HCT116 (cell line): ENCODE data around the gene FAM151A. TPM values are rescaled to one million over a fixed set of nuclear protein-coding genes. Genes with fewer than 3 reads are reported as not detected.
A peak's percentile ranks its signal among the peaks of the same experiment; 100 is the strongest.

ENCODE experiments used
- ATAC-seq: fragments of 200-7000 bp; cut with Tn5 transposase; 2 replicates; pipeline ENCODE4 v1.9.1; 2020; ENCODE audit warnings: mild to moderate bottlenecking, moderate library complexity
- BruUV-seq: library from RNA; stranded (reverse); fragments of 400-500 nt; replicated peaks from 2 replicates; lab custom pipeline; 2021; lab: Mats Ljungman, UMichigan
- CTCF ChIA-PET: fragments of 300-600 bp; sonication (Branson Sonifier 250); formaldehyde crosslinking; loops from one replicate; lab custom pipeline; 2021; ENCODE audit warnings: antibody characterized with exemption; lab: Charles Lee
- POLR2A ChIA-PET: fragments of 300-600, 350-600 bp; sonication (Branson Sonifier 250); formaldehyde crosslinking; loops from one replicate; lab custom pipeline; 2021; ENCODE audit warnings: antibody characterized with exemption; lab: Charles Lee
- RAD21 ChIA-PET, 2 experiments: fragments of 300-600 bp; sonication (Branson Sonifier 250); formaldehyde crosslinking; loops; one replicate each; lab custom pipeline; 2023; ENCODE audit warnings: low total read pairs in 2 of 2; ENCODE audit not compliant: uncharacterized antibody in 2 of 2, unreplicated experiment in 2 of 2, low non-redundant PET in 1 of 2; lab: Charles Lee
- DNase-seq: peaks from one replicate; pipeline ENCODE4 v3.0.0-alpha.2; 2010; ENCODE audit warnings: low read depth, low spot score
- H2AFZ ChIP-seq: fragments of 200-600 bp; shearing (Covaris generic), sonication (generic); 2 replicates; pipeline ENCODE4 v1.6.1; 2017; ENCODE audit warnings: low read depth, mixed run types, mixed read lengths, antibody characterized with exemption, low read length; ENCODE audit not compliant: poor library complexity, severe bottlenecking
- H3K27ac ChIP-seq: 2 replicates; pipeline ENCODE4 v1.5.1; 2012; ENCODE audit warnings: low read depth, low read length
- H3K27me3 ChIP-seq: fragments of 200-600 bp; sonication (generic); 2 replicates; pipeline ENCODE4 v1.6.1; 2016; ENCODE audit warnings: mixed run types, low read length, mixed read lengths; ENCODE audit not compliant: insufficient read depth
- H3K36me3 ChIP-seq, 2 experiments: fragments of 200-500 bp in 1 of 2; fragments of 200-600 bp in 1 of 2; sonication (Bioruptor generic) in 1 of 2; sonication (generic) in 1 of 2; 2 replicates each; pipeline versions ENCODE4 v1.5.1 to v1.6.1; 2014 to 2016; ENCODE audit warnings: low read length in 2 of 2, inconsistent platforms in 1 of 2, mixed read lengths in 1 of 2, mixed run types in 1 of 2; ENCODE audit not compliant: insufficient read depth in 2 of 2, control insufficient read depth in 1 of 2
- H3K4me1 ChIP-seq, 2 experiments: fragments of 200-600 bp in 1 of 2; sonication (generic) in 1 of 2; 2 replicates each; pipeline versions ENCODE4 v1.5.1 to v1.6.1; 2012 to 2017; ENCODE audit warnings: low read length in 2 of 2, inconsistent platforms in 1 of 2, mild to moderate bottlenecking in 1 of 2, mixed read lengths in 1 of 2, mixed run types in 1 of 2, moderate library complexity in 1 of 2; ENCODE audit not compliant: insufficient read depth in 2 of 2, control insufficient read depth in 1 of 2
- H3K4me2 ChIP-seq: fragments of 200-600 bp; sonication (generic); 2 replicates; pipeline ENCODE4 v1.6.1; 2017; ENCODE audit warnings: mixed run types, low read length, mixed read lengths
- H3K4me3 ChIP-seq, 2 experiments: fragments of 200-600 bp in 1 of 2; sonication (generic) in 1 of 2; replicated peaks in 1 of 2; 2 replicates each; pipeline ENCODE4 v1.5.1; 2011 to 2016; ENCODE audit warnings: low read length in 2 of 2, control low read depth in 1 of 2, low read depth in 1 of 2, mild to moderate bottlenecking in 1 of 2, mixed read lengths in 1 of 2, mixed run types in 1 of 2
- H3K79me2 ChIP-seq: fragments of 200-600 bp; sonication (generic); 2 replicates; pipeline ENCODE4 v1.6.1; 2017; ENCODE audit warnings: mild to moderate bottlenecking, mixed run types, low read length, moderate library complexity, mixed read lengths; ENCODE audit not compliant: insufficient read depth
- H3K9ac ChIP-seq: fragments of 200-600 bp; sonication (generic); 2 replicates; pipeline ENCODE4 v1.6.1; 2016; ENCODE audit warnings: low read length, mixed read lengths
- H3K9me2 ChIP-seq: fragments of 200-600 bp; sonication (generic), shearing (Covaris generic); 2 replicates; pipeline ENCODE4 v1.6.1; 2017; ENCODE audit warnings: mixed run types, mild to moderate bottlenecking, moderate library complexity; ENCODE audit not compliant: insufficient read depth
- H3K9me3 ChIP-seq, 2 experiments: fragments of 200-500 bp in 1 of 2; fragments of 200-600 bp in 1 of 2; sonication (Bioruptor generic) in 1 of 2; sonication (generic) in 1 of 2; 2 replicates each; pipeline ENCODE4 v1.6.1; 2014 to 2017; ENCODE audit warnings: low read length in 2 of 2, mixed read lengths in 2 of 2, inconsistent platforms in 1 of 2, low read depth in 1 of 2, mild to moderate bottlenecking in 1 of 2, mixed run types in 1 of 2, moderate library complexity in 1 of 2; ENCODE audit not compliant: control insufficient read depth in 1 of 2, insufficient read depth in 1 of 2
- H4K20me1 ChIP-seq: fragments of 200-600 bp; sonication (generic), shearing (Covaris generic); 2 replicates; pipeline ENCODE4 v1.6.1; 2017; ENCODE audit warnings: mixed run types, mild to moderate bottlenecking, moderate library complexity; ENCODE audit not compliant: insufficient read depth
- ATF3 ChIP-seq: IDR thresholded peaks from 2 replicates; pipeline ENCODE4 v1.6.1; 2012
- CTCF ChIP-seq, 3 experiments: fragments of 200-600 bp in 1 of 3; sonication (generic) in 1 of 3; IDR thresholded peaks in 2 of 3; conservative IDR thresholded peaks in 1 of 3; 2 replicates each; pipeline ENCODE4 v1.5.1; 2012 to 2017; ENCODE audit warnings: low read depth in 2 of 3, low read length in 2 of 3, antibody characterized with exemption in 1 of 3, borderline replicate concordance in 1 of 3, control low read depth in 1 of 3, mild to moderate bottlenecking in 1 of 3, mixed read lengths in 1 of 3, mixed run types in 1 of 3, moderate library complexity in 1 of 3; ENCODE audit not compliant: insufficient read depth in 1 of 3
- EGR1 ChIP-seq: IDR thresholded peaks from 2 replicates; pipeline ENCODE4 v1.6.1; 2012; ENCODE audit warnings: low read depth
- ELF1 ChIP-seq: IDR thresholded peaks from 2 replicates; pipeline ENCODE4 v1.6.1; 2012; ENCODE audit warnings: low read depth, borderline replicate concordance
- EZH2 ChIP-seq: fragments of 200-600 bp; sonication (generic); IDR thresholded peaks from 2 replicates; pipeline ENCODE4 v1.6.1; 2017; ENCODE audit warnings: antibody characterized with exemption, mixed run types
- FOSL1 ChIP-seq: IDR thresholded peaks from 2 replicates; pipeline ENCODE4 v1.6.1; 2012; ENCODE audit warnings: low read depth
- JUND ChIP-seq: IDR thresholded peaks from 2 replicates; pipeline ENCODE4 v1.6.1; 2012
- POLR2A ChIP-seq: IDR thresholded peaks from 2 replicates; pipeline ENCODE4 v1.7.0; 2011; ENCODE audit warnings: borderline replicate concordance; ENCODE audit not compliant: insufficient read depth, insufficient read length; ENCODE audit errors: extremely low read depth
- POLR2AphosphoS5 ChIP-seq: IDR thresholded peaks from 2 replicates; pipeline ENCODE4 v1.6.1; 2011; ENCODE audit warnings: mild to moderate bottlenecking, low read depth, low read length, moderate library complexity
- RAD21 ChIP-seq: IDR thresholded peaks from 2 replicates; pipeline ENCODE4 v1.6.1; 2012; ENCODE audit warnings: low read depth, mild to moderate bottlenecking
- SIN3A ChIP-seq: IDR thresholded peaks from 2 replicates; pipeline ENCODE4 v1.6.1; 2012; ENCODE audit warnings: low read depth
- SRF ChIP-seq: IDR thresholded peaks from 2 replicates; pipeline ENCODE4 v1.6.1; 2012; ENCODE audit warnings: low read depth
- YY1 ChIP-seq: IDR thresholded peaks from 2 replicates; pipeline ENCODE4 v1.6.1; 2011; ENCODE audit warnings: low read length, low read depth, moderate library complexity, mild to moderate bottlenecking; ENCODE audit not compliant: insufficient replicate concordance; ENCODE audit errors: extremely low read depth
- ZFX ChIP-seq: fragments of 450-650 bp; IDR thresholded peaks from 2 replicates; pipeline ENCODE4 v1.6.1; 2017
- ZNF274 ChIP-seq: fragments of 200-500 bp; sonication (Bioruptor generic); IDR thresholded peaks from 2 replicates; pipeline ENCODE4 v1.6.1; 2014; ENCODE audit warnings: mild to moderate bottlenecking, low read depth, low read length, inconsistent platforms
- intact Hi-C: fragments of 100-400 bp; cut with micrococcal nuclease; formaldehyde crosslinking; loops from 2 replicates; pipeline ENCODE4 v1.10.0; 2022
- total RNA-seq: library from RNA; stranded (reverse); gene quantifications from one replicate; pipeline ENCODE4 v1.2.1, GENCODE V29; 2021; ENCODE audit not compliant: unreplicated experiment
- TF ChIP-seq, protein P1 (sequence below): IDR thresholded peaks from 2 replicates; pipeline ENCODE4 v1.6.1; 2012; ENCODE audit warnings: low read depth
- TF ChIP-seq, protein P2 (sequence below): IDR thresholded peaks from 2 replicates; pipeline ENCODE4 v1.6.1; 2011; ENCODE audit warnings: mild to moderate bottlenecking, low read length, moderate library complexity; ENCODE audit not compliant: insufficient replicate concordance; ENCODE audit errors: extremely low read depth

The FAM151A gene
- total RNA-seq, 1 experiment from 2014 or later: not detected

DNA sequence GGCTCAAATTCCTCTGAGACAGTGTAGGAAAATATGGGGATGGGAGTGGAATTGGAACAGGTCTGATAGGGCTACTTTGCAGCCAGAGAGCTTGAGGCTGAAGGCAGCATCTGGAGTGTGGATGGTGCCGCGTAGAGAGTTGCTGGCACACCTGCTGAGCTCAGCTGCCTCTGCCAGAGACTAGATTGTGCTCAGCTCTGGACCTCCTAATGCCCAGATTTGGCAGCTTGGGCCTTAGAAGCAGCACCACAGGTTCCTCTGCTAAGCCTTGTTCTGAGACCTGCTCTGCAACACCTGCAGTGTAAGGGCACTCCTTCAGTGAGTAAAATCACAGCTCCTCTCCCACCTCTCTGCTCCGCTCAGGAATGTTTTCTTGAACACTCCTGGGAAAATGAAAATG is 52.0 kb downstream of the FAM151A start:
- CTCF ChIA-PET: no interaction called here
- Histone ChIP-seq H3K27ac (peak overlapping the region; percentile 34; the same call in 1 of the 2 replicates), H3K27me3 (no peaks in the 10 kb centered on the region), H3K9me2 (no peaks in the 10 kb centered on the region), H3K4me1 (peaks cover 74 to 91% of the 10 kb centered on the region in 2 experiments), H3K9me3 (no peaks in the 10 kb centered on the region), H3K36me3 (no peaks in the 10 kb centered on the region), H3K79me2 (no peaks in the 10 kb centered on the region), H3K9ac (no peak overlapping the region), H2AFZ (no peak overlapping the region), H4K20me1 (no peaks in the 10 kb centered on the region), H3K4me2 (peak overlapping the region; percentile 68; the same call in 1 of the 2 replicates), H3K4me3 (no peak overlapping the region)
- intact Hi-C loops: no loop called here
- RAD21 ChIA-PET: no interaction called here
- no peak for ATAC-seq
- TF ChIP-seq CTCF (IDR thresholded peaks at IDR 0.05 in 2 of 3, conservative IDR thresholded peaks at IDR 0.05 in 1 of 3; ENCODE audit: borderline replicate concordance in 1 of 3, insufficient read depth in 1 of 3, low read depth in 2 of 3, low read length in 2 of 3) (no peak), YY1 (no peak), SIN3A (no peak), ZFX (no peak), ELF1 (no peak), FOSL1 (no peak), EZH2 (no peak), POLR2A (no peak), JUND (no peak), ZNF274 (no peak), ATF3 (no peak), RAD21 (no peak), SRF (no peak), POLR2AphosphoS5 (no peak), EGR1 (no peak)
- TF ChIP-seq, protein P1, sequence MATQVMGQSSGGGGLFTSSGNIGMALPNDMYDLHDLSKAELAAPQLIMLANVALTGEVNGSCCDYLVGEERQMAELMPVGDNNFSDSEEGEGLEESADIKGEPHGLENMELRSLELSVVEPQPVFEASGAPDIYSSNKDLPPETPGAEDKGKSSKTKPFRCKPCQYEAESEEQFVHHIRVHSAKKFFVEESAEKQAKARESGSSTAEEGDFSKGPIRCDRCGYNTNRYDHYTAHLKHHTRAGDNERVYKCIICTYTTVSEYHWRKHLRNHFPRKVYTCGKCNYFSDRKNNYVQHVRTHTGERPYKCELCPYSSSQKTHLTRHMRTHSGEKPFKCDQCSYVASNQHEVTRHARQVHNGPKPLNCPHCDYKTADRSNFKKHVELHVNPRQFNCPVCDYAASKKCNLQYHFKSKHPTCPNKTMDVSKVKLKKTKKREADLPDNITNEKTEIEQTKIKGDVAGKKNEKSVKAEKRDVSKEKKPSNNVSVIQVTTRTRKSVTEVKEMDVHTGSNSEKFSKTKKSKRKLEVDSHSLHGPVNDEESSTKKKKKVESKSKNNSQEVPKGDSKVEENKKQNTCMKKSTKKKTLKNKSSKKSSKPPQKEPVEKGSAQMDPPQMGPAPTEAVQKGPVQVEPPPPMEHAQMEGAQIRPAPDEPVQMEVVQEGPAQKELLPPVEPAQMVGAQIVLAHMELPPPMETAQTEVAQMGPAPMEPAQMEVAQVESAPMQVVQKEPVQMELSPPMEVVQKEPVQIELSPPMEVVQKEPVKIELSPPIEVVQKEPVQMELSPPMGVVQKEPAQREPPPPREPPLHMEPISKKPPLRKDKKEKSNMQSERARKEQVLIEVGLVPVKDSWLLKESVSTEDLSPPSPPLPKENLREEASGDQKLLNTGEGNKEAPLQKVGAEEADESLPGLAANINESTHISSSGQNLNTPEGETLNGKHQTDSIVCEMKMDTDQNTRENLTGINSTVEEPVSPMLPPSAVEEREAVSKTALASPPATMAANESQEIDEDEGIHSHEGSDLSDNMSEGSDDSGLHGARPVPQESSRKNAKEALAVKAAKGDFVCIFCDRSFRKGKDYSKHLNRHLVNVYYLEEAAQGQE: no peak
- TF ChIP-seq, protein P2, sequence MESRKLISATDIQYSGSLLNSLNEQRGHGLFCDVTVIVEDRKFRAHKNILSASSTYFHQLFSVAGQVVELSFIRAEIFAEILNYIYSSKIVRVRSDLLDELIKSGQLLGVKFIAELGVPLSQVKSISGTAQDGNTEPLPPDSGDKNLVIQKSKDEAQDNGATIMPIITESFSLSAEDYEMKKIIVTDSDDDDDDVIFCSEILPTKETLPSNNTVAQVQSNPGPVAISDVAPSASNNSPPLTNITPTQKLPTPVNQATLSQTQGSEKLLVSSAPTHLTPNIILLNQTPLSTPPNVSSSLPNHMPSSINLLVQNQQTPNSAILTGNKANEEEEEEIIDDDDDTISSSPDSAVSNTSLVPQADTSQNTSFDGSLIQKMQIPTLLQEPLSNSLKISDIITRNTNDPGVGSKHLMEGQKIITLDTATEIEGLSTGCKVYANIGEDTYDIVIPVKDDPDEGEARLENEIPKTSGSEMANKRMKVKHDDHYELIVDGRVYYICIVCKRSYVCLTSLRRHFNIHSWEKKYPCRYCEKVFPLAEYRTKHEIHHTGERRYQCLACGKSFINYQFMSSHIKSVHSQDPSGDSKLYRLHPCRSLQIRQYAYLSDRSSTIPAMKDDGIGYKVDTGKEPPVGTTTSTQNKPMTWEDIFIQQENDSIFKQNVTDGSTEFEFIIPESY: no peak
- POLR2A ChIA-PET: interaction anchor here (0.6 kb wide), 1 partner anchor 332 kb away, joined by 3 read pairs; no protein-coding TSS in a partner anchor
- DNase-seq: no peak
- BruUV-seq: no TSS peak
